HepG2 (cell line): ENCODE measurements around the gene SHROOM2.

Source experiments
- NCOA5 ChIP-seq: sonication (generic); formaldehyde crosslinking; IDR thresholded peaks from 2 replicates; pipeline ENCODE4 v1.4.0; 2020; ENCODE audit warnings: missing genetic modification reagents
- POLR2A ChIP-seq, 2 experiments: IDR thresholded peaks; 2 replicates each; pipeline ENCODE4 v1.6.1; 2011; ENCODE audit warnings: low read depth in 2 of 2, low read length in 2 of 2, mild to moderate bottlenecking in 1 of 2, moderate library complexity in 1 of 2; ENCODE audit not compliant: insufficient read depth in 1 of 2
- TF ChIP-seq, protein P1 (sequence below): sonication (generic); formaldehyde crosslinking; IDR thresholded peaks from 2 replicates; pipeline ENCODE4 v1.5.0; 2020; ENCODE audit warnings: mild to moderate bottlenecking, missing genetic modification reagents, moderate library complexity
- TF ChIP-seq, protein P2 (sequence below): sonication (generic); formaldehyde crosslinking; IDR thresholded peaks from 2 replicates; pipeline ENCODE4 v1.4.0; 2020; ENCODE audit warnings: missing genetic modification reagents

- TF ChIP-seq POLR2A (IDR thresholded peaks at IDR 0.05; ENCODE audit: insufficient read depth in 1 of 2, low read depth in 2 of 2, low read length in 2 of 2), result no peak
- no peak for TF ChIP-seq NCOA5 (CRISPR knock-in tag)
- TF ChIP-seq, protein P1, sequence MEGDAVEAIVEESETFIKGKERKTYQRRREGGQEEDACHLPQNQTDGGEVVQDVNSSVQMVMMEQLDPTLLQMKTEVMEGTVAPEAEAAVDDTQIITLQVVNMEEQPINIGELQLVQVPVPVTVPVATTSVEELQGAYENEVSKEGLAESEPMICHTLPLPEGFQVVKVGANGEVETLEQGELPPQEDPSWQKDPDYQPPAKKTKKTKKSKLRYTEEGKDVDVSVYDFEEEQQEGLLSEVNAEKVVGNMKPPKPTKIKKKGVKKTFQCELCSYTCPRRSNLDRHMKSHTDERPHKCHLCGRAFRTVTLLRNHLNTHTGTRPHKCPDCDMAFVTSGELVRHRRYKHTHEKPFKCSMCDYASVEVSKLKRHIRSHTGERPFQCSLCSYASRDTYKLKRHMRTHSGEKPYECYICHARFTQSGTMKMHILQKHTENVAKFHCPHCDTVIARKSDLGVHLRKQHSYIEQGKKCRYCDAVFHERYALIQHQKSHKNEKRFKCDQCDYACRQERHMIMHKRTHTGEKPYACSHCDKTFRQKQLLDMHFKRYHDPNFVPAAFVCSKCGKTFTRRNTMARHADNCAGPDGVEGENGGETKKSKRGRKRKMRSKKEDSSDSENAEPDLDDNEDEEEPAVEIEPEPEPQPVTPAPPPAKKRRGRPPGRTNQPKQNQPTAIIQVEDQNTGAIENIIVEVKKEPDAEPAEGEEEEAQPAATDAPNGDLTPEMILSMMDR (CRISPR knock-in tag), result no peak
- TF ChIP-seq, protein P2, sequence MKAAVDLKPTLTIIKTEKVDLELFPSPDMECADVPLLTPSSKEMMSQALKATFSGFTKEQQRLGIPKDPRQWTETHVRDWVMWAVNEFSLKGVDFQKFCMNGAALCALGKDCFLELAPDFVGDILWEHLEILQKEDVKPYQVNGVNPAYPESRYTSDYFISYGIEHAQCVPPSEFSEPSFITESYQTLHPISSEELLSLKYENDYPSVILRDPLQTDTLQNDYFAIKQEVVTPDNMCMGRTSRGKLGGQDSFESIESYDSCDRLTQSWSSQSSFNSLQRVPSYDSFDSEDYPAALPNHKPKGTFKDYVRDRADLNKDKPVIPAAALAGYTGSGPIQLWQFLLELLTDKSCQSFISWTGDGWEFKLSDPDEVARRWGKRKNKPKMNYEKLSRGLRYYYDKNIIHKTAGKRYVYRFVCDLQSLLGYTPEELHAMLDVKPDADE (CRISPR knock-in tag), result no peak
Measured at GRCh38 chrX:9907645-9908387, 121.6 kb downstream of the SHROOM2 start.
